ENCODE data around the gene NBEAL2.
A peak's percentile ranks its signal among the peaks of the same experiment; 100 is the strongest.

Gene NBEAL2

GRCh38 chr3:46943237-46944187 lies 36.0 kb upstream of the NBEAL2 start:
- DNase-seq (no peak), ATAC-seq (no peak)

GRCh38 chr3:46944191-46944590 lies 35.3 kb upstream of the NBEAL2 start:
- DNase-seq (no peak), ATAC-seq (no peak)

- no peak for ATAC-seq
- no peak for DNase-seq
These were observed 33.0 kb upstream of the NBEAL2 start for GRCh38 chr3:46946416-46946815.

GRCh38 chr3:46946856-46947545 lies 32.5 kb upstream of the NBEAL2 start:
- DNase-seq, result peak; percentile 73
- ATAC-seq, result peak; percentile 74

GRCh38 chr3:46947546-46947901 lies 31.9 kb upstream of the NBEAL2 start:
- ATAC-seq (peak; percentile 5), DNase-seq (no peak)

- peak; percentile 73 for DNase-seq
- peak; percentile 72 for ATAC-seq
These were observed 31.3 kb upstream of the NBEAL2 start for GRCh38 chr3:46947981-46948791.

GRCh38 chr3:46948830-46949671 lies 30.4 kb upstream of the NBEAL2 start:
- DNase-seq, result peak; percentile 47
- peak; percentile 19 for ATAC-seq

- ATAC-seq (no peak), DNase-seq (no peak)
These were observed 29.3 kb upstream of the NBEAL2 start for GRCh38 chr3:46950177-46950576.

- DNase-seq (no peak), ATAC-seq (no peak)
These were observed 28.7 kb upstream of the NBEAL2 start for GRCh38 chr3:46950650-46951241.

GRCh38 chr3:46952813-46953212 lies 26.7 kb upstream of the NBEAL2 start:
- ATAC-seq, result no peak
- DNase-seq, result no peak

- DNase-seq, result no peak
- peak; percentile 40 for ATAC-seq
These were observed 26.0 kb upstream of the NBEAL2 start for GRCh38 chr3:46953234-46954010.

GRCh38 chr3:46954178-46954577 lies 25.3 kb upstream of the NBEAL2 start:
- ATAC-seq (no peak), DNase-seq (no peak)

GRCh38 chr3:46955157-46955556 lies 24.3 kb upstream of the NBEAL2 start:
- ATAC-seq, result no peak

GRCh38 chr3:46955801-46956259 lies 23.6 kb upstream of the NBEAL2 start:
- ATAC-seq (peak; percentile 8), DNase-seq (peak; percentile 29)

More at GRCh38 chr3:46955157-46955556, 24.3 kb upstream of the NBEAL2 start:
- no peak for DNase-seq

GRCh38 chr3:46957092-46957820 lies 22.2 kb upstream of the NBEAL2 start:
- no peak for ATAC-seq
- no peak for DNase-seq

GRCh38 chr3:46958467-46959160 lies 20.9 kb upstream of the NBEAL2 start:
- no peak for ATAC-seq

GRCh38 chr3:46959161-46959511 lies 20.3 kb upstream of the NBEAL2 start:
- DNase-seq, result peak; percentile 67
- peak; percentile 97 for ATAC-seq

More at GRCh38 chr3:46958467-46959160, 20.9 kb upstream of the NBEAL2 start:
- no peak for DNase-seq

GRCh38 chr3:46960081-46960701 lies 19.3 kb upstream of the NBEAL2 start:
- DNase-seq (no peak), ATAC-seq (peak; percentile 14)

Measured in stimulated activated naive CD8-positive, alpha-beta T cell treated with anti-CD3 and anti-CD28 coated beads, Interleukin-15, Interleukin-2, amounts not matched to agents 100 U/mL and 50 U/mL, for 24 hours (primary cell).